PC-9 (cell line): ENCODE measurements around the gene MAGIX. TPM values are rescaled to one million over a fixed set of nuclear protein-coding genes. Genes with fewer than 3 reads are reported as not detected.
A peak's percentile ranks its signal among the peaks of the same experiment; 100 is the strongest.

Source experiments
- BruUV-seq: library from RNA; stranded (reverse); fragments of 400-500 nt; replicated peaks from 2 replicates; lab custom pipeline; 2021; lab: Mats Ljungman, UMichigan
- CTCF ChIA-PET: fragments of 300-600 bp; sonication (Branson Sonifier 250); formaldehyde crosslinking; loops from one replicate; lab custom pipeline; 2022; ENCODE audit warnings: antibody characterized with exemption; lab: Charles Lee
- POLR2A ChIA-PET: fragments of 300-600 bp; sonication (Branson Sonifier 250); formaldehyde crosslinking; loops from one replicate; lab custom pipeline; 2022; ENCODE audit warnings: antibody characterized with exemption; ENCODE audit not compliant: unreplicated experiment; lab: Charles Lee
- DNase-seq, 2 experiments: peaks; one replicate each; pipeline versions ENCODE4 v3.0.0 to v3.0.0-alpha.2; 2015 to 2022; ENCODE audit warnings: mixed read lengths in 1 of 2
- H2AFZ ChIP-seq: fragments of 200-600 bp; sonication (generic); 2 replicates; pipeline ENCODE4 v1.8.1; 2017; ENCODE audit warnings: antibody characterized with exemption
- H3F3A ChIP-seq: fragments of 200-600 bp; sonication (generic); 2 replicates; pipeline ENCODE4 v1.8.1; 2017; ENCODE audit warnings: antibody characterized with exemption, mild to moderate bottlenecking, low read depth; ENCODE audit not compliant: insufficient read depth
- H3K27ac ChIP-seq: fragments of 200-600 bp; sonication (generic); 2 replicates; pipeline ENCODE4 v1.6.1; 2016; ENCODE audit warnings: mixed run types
- H3K27me3 ChIP-seq: fragments of 200-600 bp; sonication (generic); 2 replicates; pipeline ENCODE4 v1.6.1; 2016; ENCODE audit warnings: low read depth, mixed run types; ENCODE audit not compliant: insufficient read depth
- H3K36me3 ChIP-seq: fragments of 200-600 bp; sonication (generic); 2 replicates; pipeline ENCODE4 v1.6.1; 2016; ENCODE audit warnings: low read depth, mixed run types
- H3K4me1 ChIP-seq: fragments of 200-600 bp; sonication (generic); replicated peaks from 2 replicates; pipeline ENCODE4 v1.6.1; 2016; ENCODE audit warnings: mixed run types; ENCODE audit not compliant: insufficient read depth
- H3K4me2 ChIP-seq: fragments of 200-600 bp; sonication (generic); 2 replicates; pipeline ENCODE4 v1.6.1; 2017; ENCODE audit warnings: mixed run types
- H3K4me3 ChIP-seq: fragments of 200-600 bp; sonication (generic); 2 replicates; pipeline ENCODE4 v1.6.1; 2016; ENCODE audit warnings: mixed run types
- H3K79me2 ChIP-seq: fragments of 200-600 bp; sonication (generic); 2 replicates; pipeline ENCODE4 v1.6.1; 2017; ENCODE audit warnings: low read depth, mixed run types
- H3K9me2 ChIP-seq: fragments of 200-600 bp; sonication (generic); 2 replicates; pipeline ENCODE4 v1.8.1; 2017; ENCODE audit warnings: mild to moderate bottlenecking; ENCODE audit not compliant: insufficient read depth
- H3K9me3 ChIP-seq: fragments of 200-600 bp; sonication (generic); 2 replicates; pipeline ENCODE4 v1.8.1; 2016; ENCODE audit warnings: low read depth; ENCODE audit not compliant: insufficient read depth
- H4K20me1 ChIP-seq: fragments of 200-600 bp; sonication (generic); 2 replicates; pipeline ENCODE4 v1.8.1; 2017; ENCODE audit not compliant: insufficient read depth
- EZH2 ChIP-seq: fragments of 200-600 bp; sonication (generic); IDR thresholded peaks from 2 replicates; pipeline ENCODE4 v1.8.0; 2017; ENCODE audit warnings: antibody characterized with exemption, low read depth
- intact Hi-C: fragments of 100-400 bp; cut with micrococcal nuclease; formaldehyde crosslinking; loops from one replicate; pipeline ENCODE4 v1.10.0; 2022; ENCODE audit not compliant: unreplicated experiment
- total RNA-seq: library from RNA; stranded (reverse); gene quantifications from 2 replicates; pipeline ENCODE4 v1.2.3, GENCODE V29; 2021
- TF ChIP-seq, protein P1 (sequence below): fragments of 200-600 bp; sonication (generic); conservative IDR thresholded peaks from 2 replicates; pipeline ENCODE4 v1.6.1; 2017; ENCODE audit warnings: mixed run types, antibody characterized with exemption, mild to moderate bottlenecking, moderate library complexity

The MAGIX gene
- total RNA-seq, 1 experiment from 2014 or later: 1.8 TPM

DNA sequence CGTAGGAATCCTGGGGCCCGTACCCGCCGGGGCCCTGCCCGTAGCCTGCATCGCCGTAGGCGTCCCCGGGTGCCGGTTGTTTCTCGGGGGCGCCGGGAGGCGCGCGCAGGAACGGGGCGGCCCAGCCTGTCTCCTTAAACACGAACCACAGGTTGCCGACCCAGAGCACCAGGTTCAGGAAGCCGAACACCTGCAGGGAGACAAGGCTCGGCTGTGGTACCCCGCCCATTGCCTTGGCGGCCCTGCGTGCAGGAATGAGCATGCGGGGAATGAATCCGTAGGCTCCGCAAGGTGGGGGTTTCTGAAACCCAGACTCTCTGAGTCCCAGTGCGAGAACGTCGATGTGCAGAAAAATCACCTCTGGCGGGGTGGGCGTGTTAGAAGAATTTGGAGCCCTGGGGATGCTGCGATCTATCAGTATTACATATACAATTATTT is 29.0 kb downstream of the MAGIX start:
- H3K9me2 ChIP-seq: no peaks in the 10 kb centered on the region
- H3K79me2 ChIP-seq: no peaks in the 10 kb centered on the region
- intact Hi-C loops: loop anchor here (2.0 kb wide), 1 partner anchor 77 kb away; the partner anchor contains the start of gene PPP1R3F
- no peaks in the 10 kb centered on the region for H3K9me3 ChIP-seq
- no peaks in the 10 kb centered on the region for H3K27me3 ChIP-seq
- no peaks in the 10 kb centered on the region for H3K36me3 ChIP-seq
- H2AFZ ChIP-seq: 0 out of 2 replicates have a peak overlapping the region, but pooled peaks have one; percentile 48
- BruUV-seq: TSS peak; percentile 83
- no peak for TF ChIP-seq EZH2
- TF ChIP-seq, protein P1, sequence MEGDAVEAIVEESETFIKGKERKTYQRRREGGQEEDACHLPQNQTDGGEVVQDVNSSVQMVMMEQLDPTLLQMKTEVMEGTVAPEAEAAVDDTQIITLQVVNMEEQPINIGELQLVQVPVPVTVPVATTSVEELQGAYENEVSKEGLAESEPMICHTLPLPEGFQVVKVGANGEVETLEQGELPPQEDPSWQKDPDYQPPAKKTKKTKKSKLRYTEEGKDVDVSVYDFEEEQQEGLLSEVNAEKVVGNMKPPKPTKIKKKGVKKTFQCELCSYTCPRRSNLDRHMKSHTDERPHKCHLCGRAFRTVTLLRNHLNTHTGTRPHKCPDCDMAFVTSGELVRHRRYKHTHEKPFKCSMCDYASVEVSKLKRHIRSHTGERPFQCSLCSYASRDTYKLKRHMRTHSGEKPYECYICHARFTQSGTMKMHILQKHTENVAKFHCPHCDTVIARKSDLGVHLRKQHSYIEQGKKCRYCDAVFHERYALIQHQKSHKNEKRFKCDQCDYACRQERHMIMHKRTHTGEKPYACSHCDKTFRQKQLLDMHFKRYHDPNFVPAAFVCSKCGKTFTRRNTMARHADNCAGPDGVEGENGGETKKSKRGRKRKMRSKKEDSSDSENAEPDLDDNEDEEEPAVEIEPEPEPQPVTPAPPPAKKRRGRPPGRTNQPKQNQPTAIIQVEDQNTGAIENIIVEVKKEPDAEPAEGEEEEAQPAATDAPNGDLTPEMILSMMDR: no peak
- CTCF ChIA-PET: interaction anchor here (1.0 kb wide), 1 partner anchor 36 kb away, joined by 3 read pairs; no protein-coding TSS in a partner anchor
- no peaks in the 10 kb centered on the region for H3K4me1 ChIP-seq
- POLR2A ChIA-PET: interaction anchor here (0.6 to 1.4 kb wide), 6 partner anchors 43 to 913 kb away, joined by 3 to 14 read pairs (median 8); partner anchors contain the start of genes CCDC22 and PPP1R3F
- peak overlapping the region; percentile 57; the same call in 1 of the 2 replicates for H3K4me3 ChIP-seq
- H3K27ac ChIP-seq: 0 out of 2 replicates have a peak overlapping the region, but pooled peaks have one; percentile 23
- DNase-seq: no peak
- H3F3A ChIP-seq: no peaks in the 10 kb centered on the region
- no peaks in the 10 kb centered on the region for H4K20me1 ChIP-seq
- peak overlapping the region; percentile 54 for H3K4me2 ChIP-seq

DNA sequence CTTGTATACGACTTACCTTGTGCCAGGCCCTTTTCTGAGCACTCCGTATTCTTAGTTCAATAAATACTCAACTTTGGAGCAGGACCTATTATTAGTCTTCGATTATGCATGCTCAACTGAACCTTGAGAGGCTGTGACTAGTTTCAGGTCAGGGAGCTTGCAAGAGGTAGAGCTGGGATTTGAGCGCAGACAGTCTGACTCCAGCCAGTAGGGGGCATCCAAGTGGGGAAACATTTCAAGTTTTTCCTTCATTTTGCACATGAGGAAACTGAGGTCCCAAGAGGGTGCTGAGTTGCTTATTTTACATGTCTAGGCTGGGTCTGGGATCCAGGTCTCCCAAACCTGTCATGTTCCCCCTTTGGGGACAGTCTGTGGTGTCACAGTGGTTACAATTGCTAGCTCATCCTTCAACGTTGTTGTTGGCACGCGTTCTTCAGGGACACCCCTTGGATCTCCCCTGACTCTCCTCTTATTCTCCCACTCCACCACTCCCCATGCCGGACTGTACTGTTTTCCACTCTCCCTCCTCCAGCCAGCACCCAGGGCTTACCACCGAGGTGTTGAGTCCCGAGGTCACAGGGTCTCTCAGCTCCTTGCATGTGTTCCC is 30.3 kb downstream of the MAGIX start:
- ChIA-PET POLR2A (interaction anchor here (0.5 to 0.6 kb wide), 3 partner anchors 26 to 235 kb away, joined by 3 to 4 read pairs (median 4); no protein-coding TSS in a partner anchor), CTCF (interaction anchor here (0.5 to 0.7 kb wide), 3 partner anchors 26 to 704 kb away, joined by 3 to 6 read pairs (median 3); no protein-coding TSS in a partner anchor)
- Histone ChIP-seq H3K36me3 (no peaks in the 10 kb centered on the region), H3K4me1 (no peaks in the 10 kb centered on the region), H3K4me3 (no peak overlapping the region), H3K4me2 (no peak overlapping the region), H3F3A (no peaks in the 10 kb centered on the region), H3K9me2 (no peaks in the 10 kb centered on the region), H3K27ac (no peak overlapping the region), H3K79me2 (no peaks in the 10 kb centered on the region), H2AFZ (no peak overlapping the region), H3K27me3 (no peaks in the 10 kb centered on the region), H3K9me3 (no peaks in the 10 kb centered on the region), H4K20me1 (no peaks in the 10 kb centered on the region)
- no TSS peak for BruUV-seq
- TF ChIP-seq, protein P1: peak; percentile 54
- TF ChIP-seq EZH2: no peak
- intact Hi-C loops: no loop called here
- peak in 1 of 2 experiments; percentile 40 for DNase-seq

DNA sequence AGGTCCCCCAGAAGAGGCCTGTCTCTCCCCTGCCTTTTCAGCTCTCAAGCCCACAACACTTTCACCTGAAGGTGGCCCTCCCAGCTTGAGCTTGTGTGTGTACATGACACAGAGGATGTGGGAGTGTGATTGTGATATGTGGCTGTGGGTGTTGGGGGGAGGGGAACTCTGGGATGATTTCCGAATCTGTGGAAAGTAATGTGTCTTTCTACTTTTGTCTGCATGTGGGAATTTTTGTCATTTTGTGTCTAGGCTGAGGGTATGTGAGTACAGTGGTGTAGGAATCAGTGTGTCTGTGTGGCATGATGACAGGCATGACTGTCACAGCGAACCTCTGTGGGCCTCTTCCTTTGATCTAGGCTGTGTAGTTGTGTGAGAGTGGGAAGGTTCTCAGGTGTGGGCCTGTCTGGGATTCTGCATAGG is 31.0 kb downstream of the MAGIX start:
- H3K4me3 ChIP-seq: no peak overlapping the region
- no peaks in the 10 kb centered on the region for H4K20me1 ChIP-seq
- CTCF ChIA-PET: no interaction called here
- no peak overlapping the region for H3K4me2 ChIP-seq
- POLR2A ChIA-PET: no interaction called here
- BruUV-seq: no TSS peak
- H3K36me3 ChIP-seq: no peaks in the 10 kb centered on the region
- H3F3A ChIP-seq: no peaks in the 10 kb centered on the region
- DNase-seq: no peak
- H3K79me2 ChIP-seq: no peaks in the 10 kb centered on the region
- H3K9me3 ChIP-seq: no peaks in the 10 kb centered on the region
- no peak overlapping the region for H2AFZ ChIP-seq
- no peaks in the 10 kb centered on the region for H3K27me3 ChIP-seq
- no peaks in the 10 kb centered on the region for H3K4me1 ChIP-seq
- TF ChIP-seq, protein P1: no peak
- no peak for TF ChIP-seq EZH2
- no peak overlapping the region for H3K27ac ChIP-seq
- H3K9me2 ChIP-seq: no peaks in the 10 kb centered on the region
- intact Hi-C loops: no loop called here
